ENCODE data around the gene PDCD2L.
"Not testable (repeated sequence)": the region's sequence is repeated elsewhere in the genome, so short reads cannot be mapped to it uniquely, and the experiment has no call there.

DNA sequence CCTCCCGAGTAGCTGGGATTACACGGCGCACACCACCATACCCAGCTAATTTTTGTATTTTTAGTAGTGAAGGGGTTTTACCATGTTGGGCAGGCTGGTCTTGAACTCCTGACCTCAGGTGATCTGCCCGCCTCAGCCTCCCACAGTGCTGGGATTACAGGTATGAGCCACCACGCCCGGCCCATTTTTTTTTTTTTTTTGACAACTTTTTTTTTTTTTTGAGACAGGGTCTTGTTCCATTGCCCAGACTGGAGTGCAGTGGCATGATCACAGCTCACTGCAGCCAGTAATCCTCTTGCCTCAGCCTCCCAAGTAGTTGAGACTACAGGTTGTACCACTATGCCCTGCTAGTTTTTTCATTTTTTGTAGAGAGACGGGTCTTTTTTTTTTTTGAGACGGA is 3.4 kb upstream of the PDCD2L start:
- TF ChIP-seq ZNF398 (tag by site-specific recombination; IDR thresholded peaks at IDR 0.05); ZNF274 (IDR thresholded peaks at IDR 0.05; ENCODE audit: low read length); ZNF274 (tag by site-specific recombination; IDR thresholded peaks at IDR 0.05; ENCODE audit: borderline replicate concordance); BCL11A (tag by site-specific recombination; IDR thresholded peaks at IDR 0.05; ENCODE audit: low read depth); ZNF510 (tag by site-specific recombination; IDR thresholded peaks at IDR 0.05; ENCODE audit: insufficient replicate concordance); ZNF776 (tag by site-specific recombination; IDR thresholded peaks at IDR 0.05; ENCODE audit: borderline replicate concordance); PBX3 (CRISPR knock-in tag; IDR thresholded peaks at IDR 0.05): not testable (repeated sequence)
- TF ChIP-seq CTCF (tag by site-specific recombination; IDR thresholded peaks at IDR 0.05): 0 out of 2 replicates have a peak, but pooled peaks have one; percentile 3
